OCI-LY7 (cell line): ENCODE data around the gene TDRD1. TPM values are rescaled to one million over a fixed set of nuclear protein-coding genes. Genes with fewer than 3 reads are reported as not detected.

Experiments used
- BruUV-seq: library from RNA; stranded (reverse); fragments of 400-500 nt; replicated peaks from 2 replicates; lab custom pipeline; 2021; lab: Mats Ljungman, UMichigan
- CTCF ChIA-PET: fragments of 300-600 bp; sonication (Branson Sonifier 250); formaldehyde crosslinking; loops from one replicate; lab custom pipeline; 2022; ENCODE audit warnings: antibody characterized with exemption; ENCODE audit not compliant: unreplicated experiment; lab: Charles Lee
- POLR2A ChIA-PET: fragments of 300-600 bp; sonication (Branson Sonifier 250); formaldehyde crosslinking; loops from one replicate; lab custom pipeline; 2022; ENCODE audit warnings: antibody characterized with exemption; lab: Charles Lee
- DNase-seq: peaks from one replicate; pipeline ENCODE4 v3.0.0-alpha.2; 2015; ENCODE audit warnings: low spot score
- H2AFZ ChIP-seq: fragments of 200-600 bp; sonication (generic), shearing (Covaris generic); 2 replicates; pipeline ENCODE4 v1.6.1; 2014; ENCODE audit warnings: mild to moderate bottlenecking, antibody characterized with exemption, low read length, moderate library complexity
- H3K27ac ChIP-seq: fragments of 200-600 bp; sonication (generic); 2 replicates; pipeline ENCODE4 v1.5.1; 2014; ENCODE audit warnings: mixed run types, low read depth, mild to moderate bottlenecking, moderate library complexity, low read length, inconsistent platforms; ENCODE audit not compliant: poor library complexity, severe bottlenecking
- H3K36me3 ChIP-seq: fragments of 200-600 bp; sonication (generic); 2 replicates; pipeline ENCODE4 v1.6.1; 2014; ENCODE audit warnings: mild to moderate bottlenecking, antibody characterized with exemption, low read length, moderate library complexity, mixed read lengths; ENCODE audit not compliant: insufficient read depth
- H3K4me1 ChIP-seq: fragments of 200-600 bp; sonication (generic); 2 replicates; pipeline ENCODE4 v1.5.1; 2014; ENCODE audit warnings: mild to moderate bottlenecking, low read length; ENCODE audit not compliant: insufficient read depth, poor library complexity, severe bottlenecking
- H3K4me2 ChIP-seq: fragments of 200-600 bp; sonication (generic); 2 replicates; pipeline ENCODE4 v1.6.1; 2014; ENCODE audit warnings: mild to moderate bottlenecking, low read length
- H3K4me3 ChIP-seq: fragments of 200-600 bp; sonication (generic); 2 replicates; pipeline ENCODE4 v1.5.1; 2014; ENCODE audit warnings: mild to moderate bottlenecking, low read depth, low read length; ENCODE audit not compliant: poor library complexity, severe bottlenecking
- H3K79me2 ChIP-seq: fragments of 200-600 bp; sonication (generic); 2 replicates; pipeline ENCODE4 v1.6.1; 2016; ENCODE audit warnings: low read depth, mild to moderate bottlenecking, low read length, moderate library complexity, mixed read lengths; ENCODE audit not compliant: insufficient read depth
- H3K9me2 ChIP-seq: fragments of 200-600 bp; sonication (generic); 2 replicates; pipeline ENCODE4 v1.6.1; 2016; ENCODE audit warnings: mild to moderate bottlenecking, low read length, mixed read lengths; ENCODE audit not compliant: insufficient read depth
- H3K9me3 ChIP-seq: fragments of 200-600 bp; sonication (generic); 2 replicates; pipeline ENCODE4 v1.6.1; 2014; ENCODE audit warnings: mild to moderate bottlenecking, mixed run types, low read length, mixed read lengths
- H4K20me1 ChIP-seq: fragments of 200-600 bp; sonication (generic); 2 replicates; pipeline ENCODE4 v1.6.1; 2014; ENCODE audit warnings: mild to moderate bottlenecking, antibody characterized with exemption, low read length, moderate library complexity, mixed read lengths; ENCODE audit not compliant: insufficient read depth
- EZH2phosphoT487 ChIP-seq: fragments of 200-600 bp; sonication (generic); IDR thresholded peaks from 2 replicates; pipeline ENCODE4 v1.6.1; 2018; ENCODE audit warnings: low read depth, borderline replicate concordance, mild to moderate bottlenecking, mixed run types, antibody characterized with exemption, low read length, moderate library complexity, mixed read lengths
- intact Hi-C: fragments of 100-400 bp; cut with micrococcal nuclease; formaldehyde crosslinking; loops from one replicate; pipeline ENCODE4 v1.10.0; 2022; ENCODE audit not compliant: unreplicated experiment
- total RNA-seq, 2 experiments: library from RNA; depleted of rRNA in 1 of 2; stranded (reverse); fragments of >200 nt in 1 of 2; shearing (Covaris generic) in 1 of 2; gene quantifications; 2 replicates each; pipeline ENCODE4 v1.2.3, GENCODE V29; 2014 to 2022
- TF ChIP-seq, protein P1 (sequence below): fragments of 200-600 bp; sonication (generic); conservative IDR thresholded peaks from 2 replicates; pipeline ENCODE4 v1.5.1; 2014; ENCODE audit warnings: mild to moderate bottlenecking, antibody characterized with exemption, low read length, moderate library complexity, mixed read lengths

TDRD1 gene
- total RNA-seq, 2 experiments from 2014 or later: not detected

DNA sequence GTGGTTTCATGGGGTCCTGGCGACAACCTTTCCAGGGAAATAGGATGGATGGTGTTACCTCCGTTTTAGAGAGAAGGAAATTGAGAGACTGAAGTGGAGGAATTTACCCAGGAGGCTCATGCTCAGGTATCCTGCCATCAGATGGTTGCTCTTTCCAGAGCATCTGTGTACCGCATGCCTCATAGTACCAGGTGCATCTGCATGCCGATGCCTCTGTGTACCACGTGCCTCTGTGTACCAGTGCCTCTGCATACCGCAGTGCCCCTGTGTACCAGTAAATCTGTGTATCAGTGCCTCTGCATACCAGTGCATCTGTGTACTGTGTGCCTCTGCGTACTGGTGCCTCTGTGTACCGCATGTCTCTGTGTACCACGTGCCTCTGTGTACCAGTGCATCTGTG, 63.1 kb downstream of the TDRD1 start:
- intact Hi-C loops: no loop called here
- no TSS peak for BruUV-seq
- no peak for TF ChIP-seq EZH2phosphoT487
- TF ChIP-seq, protein P1, sequence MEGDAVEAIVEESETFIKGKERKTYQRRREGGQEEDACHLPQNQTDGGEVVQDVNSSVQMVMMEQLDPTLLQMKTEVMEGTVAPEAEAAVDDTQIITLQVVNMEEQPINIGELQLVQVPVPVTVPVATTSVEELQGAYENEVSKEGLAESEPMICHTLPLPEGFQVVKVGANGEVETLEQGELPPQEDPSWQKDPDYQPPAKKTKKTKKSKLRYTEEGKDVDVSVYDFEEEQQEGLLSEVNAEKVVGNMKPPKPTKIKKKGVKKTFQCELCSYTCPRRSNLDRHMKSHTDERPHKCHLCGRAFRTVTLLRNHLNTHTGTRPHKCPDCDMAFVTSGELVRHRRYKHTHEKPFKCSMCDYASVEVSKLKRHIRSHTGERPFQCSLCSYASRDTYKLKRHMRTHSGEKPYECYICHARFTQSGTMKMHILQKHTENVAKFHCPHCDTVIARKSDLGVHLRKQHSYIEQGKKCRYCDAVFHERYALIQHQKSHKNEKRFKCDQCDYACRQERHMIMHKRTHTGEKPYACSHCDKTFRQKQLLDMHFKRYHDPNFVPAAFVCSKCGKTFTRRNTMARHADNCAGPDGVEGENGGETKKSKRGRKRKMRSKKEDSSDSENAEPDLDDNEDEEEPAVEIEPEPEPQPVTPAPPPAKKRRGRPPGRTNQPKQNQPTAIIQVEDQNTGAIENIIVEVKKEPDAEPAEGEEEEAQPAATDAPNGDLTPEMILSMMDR: no peak
- Histone ChIP-seq H3K4me3 (no peak overlapping the region), H3K36me3 (no peaks in the 10 kb centered on the region), H3K9me3 (no peaks in the 10 kb centered on the region), H3K4me1 (no peaks in the 10 kb centered on the region), H3K9me2 (no peaks in the 10 kb centered on the region), H3K27ac (no peak overlapping the region), H4K20me1 (no peaks in the 10 kb centered on the region), H3K4me2 (no peak overlapping the region), H2AFZ (no peak overlapping the region), H3K79me2 (no peaks in the 10 kb centered on the region)
- ChIA-PET POLR2A (no interaction called here), CTCF (no interaction called here)
- DNase-seq: no peak

DNA sequence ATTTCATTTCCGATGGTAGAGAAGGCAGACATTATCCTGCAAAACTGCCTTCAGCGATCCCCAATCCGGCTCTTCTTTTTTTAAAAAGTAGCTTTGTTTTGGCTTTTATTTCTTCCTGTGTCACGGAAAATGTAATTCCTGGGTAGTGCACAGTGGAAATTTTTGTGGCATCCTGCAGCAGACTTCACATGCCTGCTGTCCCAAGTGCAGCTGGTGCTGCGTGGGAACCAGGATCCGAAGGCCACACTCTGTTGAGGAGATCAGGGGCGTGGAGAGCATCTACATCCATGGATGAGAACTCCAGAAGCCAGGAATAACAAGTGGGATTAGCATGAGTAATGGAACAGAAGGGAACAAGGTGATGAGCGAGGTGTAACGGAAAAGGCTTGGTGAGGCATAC, 64.5 kb downstream of the TDRD1 start:
- no peaks in the 10 kb centered on the region for H4K20me1 ChIP-seq
- H2AFZ ChIP-seq: no peak overlapping the region
- no peaks in the 10 kb centered on the region for H3K36me3 ChIP-seq
- no peak for DNase-seq
- ChIA-PET CTCF (no interaction called here), POLR2A (no interaction called here)
- no peaks in the 10 kb centered on the region for H3K9me2 ChIP-seq
- no peaks in the 10 kb centered on the region for H3K4me1 ChIP-seq
- no peak overlapping the region for H3K4me2 ChIP-seq
- H3K4me3 ChIP-seq: no peak overlapping the region
- intact Hi-C loops: no loop called here
- no peaks in the 10 kb centered on the region for H3K9me3 ChIP-seq
- no peak overlapping the region for H3K27ac ChIP-seq
- no TSS peak for BruUV-seq
- no peak for TF ChIP-seq EZH2phosphoT487
- TF ChIP-seq, protein P1: no peak
- no peaks in the 10 kb centered on the region for H3K79me2 ChIP-seq

- Histone ChIP-seq H4K20me1 (no peaks in the 10 kb centered on the region), H3K9me3 (no peaks in the 10 kb centered on the region), H3K9me2 (no peaks in the 10 kb centered on the region), H2AFZ (no peak overlapping the region), H3K36me3 (no peaks in the 10 kb centered on the region), H3K4me2 (no peak overlapping the region), H3K4me1 (no peaks in the 10 kb centered on the region), H3K4me3 (no peak overlapping the region), H3K79me2 (no peaks in the 10 kb centered on the region), H3K27ac (no peak overlapping the region)
- POLR2A ChIA-PET: interaction anchor here (0.7 kb wide), 2 partner anchors 11 to 23 kb away, joined by 3 read pairs; no protein-coding TSS in a partner anchor
- no peak for TF ChIP-seq EZH2phosphoT487
- intact Hi-C loops: no loop called here
- no TSS peak for BruUV-seq
- no peak for DNase-seq
- CTCF ChIA-PET: no interaction called here
These were observed 65.0 kb downstream of the TDRD1 start for GRCh38 chr10:114244126-114244525.
